Body of pancreas (tissue), 4 donors: Measurements from ENCODE around the gene PPIH. TPM values are rescaled to one million over a fixed set of nuclear protein-coding genes. Genes with fewer than 3 reads are reported as not detected.

Experiments
- ATAC-seq: fragments of 150-250 bp; one replicate; pipeline ENCODE4 v1.9.1; 2016
- DNase-seq, 4 donors: peaks; one replicate each; pipeline ENCODE4 v3.0.0-alpha.2; 2019
- H3K27ac ChIP-seq, 4 donors: fragments of 200-600 bp; sonication (generic); 1 replicate in 3 of 4; 2 replicates in 1 of 4; pipeline versions ENCODE4 v1.5.1 to v1.6.1; 2016 to 2019; ENCODE audit warnings: mild to moderate bottlenecking in 1 of 4, mixed read lengths in 1 of 4, moderate library complexity in 1 of 4
- H3K27me3 ChIP-seq, 2 donors: fragments of 200-600 bp; sonication (generic); one replicate each; pipeline ENCODE4 v1.6.0; 2016; ENCODE audit warnings: mild to moderate bottlenecking in 1 of 2
- H3K36me3 ChIP-seq, 2 donors: fragments of 200-600 bp; sonication (generic); replicated peaks in 1 of 2; 2 replicates each; pipeline ENCODE4 v1.5.1; 2016; ENCODE audit warnings: low read depth in 2 of 2; ENCODE audit not compliant: insufficient read depth in 1 of 2
- H3K4me1 ChIP-seq: fragments of 200-600 bp; sonication (generic); one replicate; pipeline ENCODE4 v1.6.0; 2016
- H3K4me3 ChIP-seq, 2 donors: fragments of 200-600 bp; sonication (generic); 1 replicate in 1 of 2; 2 replicates in 1 of 2; pipeline ENCODE4 v1.5.1; 2016 to 2019
- H3K9me3 ChIP-seq, 3 donors: fragments of 200-600 bp; sonication (generic); 1 replicate in 2 of 3; 2 replicates in 1 of 3; pipeline ENCODE4 v1.5.1; 2016
- POLR2A ChIP-seq, 3 donors: fragments of 450-650 bp; IDR thresholded peaks; one replicate each; pipeline ENCODE4 v1.6.1; 2016; ENCODE audit warnings: antibody characterized with exemption in 3 of 3, mild to moderate bottlenecking in 2 of 3
- WGBS, 2 donors: methylation state at CpG; one replicate each; pipeline ENCODE4 v1.1.5; 2017; 5-methylcytosine and 5-hydroxymethylcytosine counted together
- intact Hi-C: fragments of 100-400 bp; cut with DNase I; formaldehyde crosslinking; loops from one replicate; pipeline ENCODE4 v1.15.1; 2023
- total RNA-seq, 2 donors: library from RNA; depleted of rRNA; stranded (reverse); fragments of >200 nt; gene quantifications; one replicate each; pipeline ENCODE4 v1.1.0, GENCODE V29; 2016
- TF ChIP-seq, protein P1 (sequence below), 7 experiments: fragments of 450-650 bp in 4 of 7; fragments of 200-600 bp in 3 of 7; sonication (generic) in 3 of 7; IDR thresholded peaks; one replicate each; pipeline ENCODE4 v1.5.1; 2016 to 2019; ENCODE audit warnings: antibody characterized with exemption in 7 of 7

Gene PPIH
- total RNA-seq, 2 donors from 2014 or later: 4.6 to 7.8 TPM

DNA sequence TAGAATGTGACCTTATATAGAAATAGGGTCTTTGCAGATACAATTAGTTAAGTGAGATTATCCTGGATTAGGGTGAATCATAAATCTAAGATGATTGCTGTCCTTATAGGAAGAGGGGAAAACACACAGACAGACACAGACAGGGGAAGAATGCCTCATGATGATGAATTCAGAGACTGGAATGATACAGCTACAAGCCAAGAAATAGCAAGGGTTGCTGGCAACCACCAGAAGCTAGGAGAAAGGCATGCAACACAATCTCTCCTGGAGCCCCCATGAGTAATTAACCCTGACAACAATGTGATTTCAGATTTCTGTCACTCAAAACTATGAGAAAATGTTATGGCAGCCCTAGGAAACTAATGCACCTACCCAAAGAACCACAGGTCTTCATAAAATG lies 19.1 kb upstream of the PPIH start:
- Histone ChIP-seq H3K4me1 (no peaks in the 10 kb centered on the region), H3K4me3 (no peak overlapping the region), H3K27me3 (no peaks in the 10 kb centered on the region), H3K9me3 (no peaks in the 10 kb centered on the region), H3K36me3 (no peaks in the 10 kb centered on the region), H3K27ac (no peak overlapping the region)
- DNase-seq (no peak), ATAC-seq (no peak)
- TF ChIP-seq, protein P1, sequence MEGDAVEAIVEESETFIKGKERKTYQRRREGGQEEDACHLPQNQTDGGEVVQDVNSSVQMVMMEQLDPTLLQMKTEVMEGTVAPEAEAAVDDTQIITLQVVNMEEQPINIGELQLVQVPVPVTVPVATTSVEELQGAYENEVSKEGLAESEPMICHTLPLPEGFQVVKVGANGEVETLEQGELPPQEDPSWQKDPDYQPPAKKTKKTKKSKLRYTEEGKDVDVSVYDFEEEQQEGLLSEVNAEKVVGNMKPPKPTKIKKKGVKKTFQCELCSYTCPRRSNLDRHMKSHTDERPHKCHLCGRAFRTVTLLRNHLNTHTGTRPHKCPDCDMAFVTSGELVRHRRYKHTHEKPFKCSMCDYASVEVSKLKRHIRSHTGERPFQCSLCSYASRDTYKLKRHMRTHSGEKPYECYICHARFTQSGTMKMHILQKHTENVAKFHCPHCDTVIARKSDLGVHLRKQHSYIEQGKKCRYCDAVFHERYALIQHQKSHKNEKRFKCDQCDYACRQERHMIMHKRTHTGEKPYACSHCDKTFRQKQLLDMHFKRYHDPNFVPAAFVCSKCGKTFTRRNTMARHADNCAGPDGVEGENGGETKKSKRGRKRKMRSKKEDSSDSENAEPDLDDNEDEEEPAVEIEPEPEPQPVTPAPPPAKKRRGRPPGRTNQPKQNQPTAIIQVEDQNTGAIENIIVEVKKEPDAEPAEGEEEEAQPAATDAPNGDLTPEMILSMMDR (IDR thresholded peaks at IDR 0.05): no peak
- no peak for TF ChIP-seq POLR2A (IDR thresholded peaks at IDR 0.05)
- intact Hi-C loops: no loop called here

DNA sequence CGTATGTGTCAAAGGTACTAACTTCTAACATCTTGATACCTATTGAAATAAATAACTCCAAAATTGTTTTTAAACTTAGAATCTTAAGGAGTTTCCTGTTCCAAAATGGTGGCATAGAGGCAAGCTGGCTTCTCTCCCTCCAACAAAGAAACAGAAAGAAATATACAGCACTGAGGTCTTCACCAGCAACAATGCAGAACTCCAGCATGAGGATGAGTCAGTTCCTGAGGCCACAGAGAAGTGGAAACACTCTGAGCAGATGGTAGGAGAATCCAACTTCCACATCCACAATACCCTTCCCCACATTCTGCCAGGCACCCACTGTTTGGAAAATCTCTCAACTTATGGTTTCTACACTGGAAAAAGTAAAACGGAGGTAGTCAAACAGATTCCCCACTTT lies 12.2 kb upstream of the PPIH start:
- TF ChIP-seq, protein P1 (IDR thresholded peaks at IDR 0.05): no peak
- TF ChIP-seq POLR2A (IDR thresholded peaks at IDR 0.05): no peak
- WGBS, 2 donors: 71 to 80% methylated on average over 2 of the region's 2 CpGs
- H3K27me3 ChIP-seq: no peaks in the 10 kb centered on the region
- ATAC-seq: no peak
- H3K27ac ChIP-seq: no peak overlapping the region
- H3K9me3 ChIP-seq: no peaks in the 10 kb centered on the region
- DNase-seq: no peak
- H3K4me1 ChIP-seq: no peaks in the 10 kb centered on the region
- H3K4me3 ChIP-seq: no peak overlapping the region
- no peaks in the 10 kb centered on the region for H3K36me3 ChIP-seq
- intact Hi-C loops: no loop called here

DNA sequence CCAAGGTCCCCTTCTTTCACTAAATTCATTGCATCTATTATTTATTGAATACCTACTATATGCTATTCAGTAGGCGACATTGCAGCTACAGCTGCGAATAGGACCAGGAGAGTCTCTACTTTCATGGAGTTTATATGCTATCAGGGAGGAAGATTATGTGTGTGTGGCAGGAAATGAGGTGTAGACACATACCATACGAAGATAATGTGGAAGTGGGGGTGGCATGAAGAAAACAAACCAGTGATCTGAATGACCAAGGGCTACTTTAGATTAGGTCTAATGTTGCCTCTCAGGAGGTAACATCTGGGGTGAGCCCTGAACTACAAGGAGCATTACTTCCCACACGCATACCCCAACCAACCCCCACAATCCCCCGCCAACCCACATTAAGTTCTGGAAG lies 1.0 kb upstream of the PPIH start:
- Histone ChIP-seq H3K4me1 (peaks cover 13% of the 10 kb centered on the region), H3K4me3 (no peak overlapping the region), H3K27ac (peak overlapping the region in 2 of 4 donors; percentile 84 to 90), H3K36me3 (peaks cover 0 to 3% of the 10 kb centered on the region in 2 donors), H3K27me3 (no peaks in the 10 kb centered on the region), H3K9me3 (no peaks in the 10 kb centered on the region)
- 79 to 86% methylated on average over 5 of the region's 5 CpGs for whole genome bisulfite sequencing, 2 donors
- DNase-seq (no peak), ATAC-seq (no peak)
- no peak for TF ChIP-seq POLR2A (IDR thresholded peaks at IDR 0.05)
- TF ChIP-seq, protein P1 (IDR thresholded peaks at IDR 0.05): no peak
- intact Hi-C loops: no loop called here

DNA sequence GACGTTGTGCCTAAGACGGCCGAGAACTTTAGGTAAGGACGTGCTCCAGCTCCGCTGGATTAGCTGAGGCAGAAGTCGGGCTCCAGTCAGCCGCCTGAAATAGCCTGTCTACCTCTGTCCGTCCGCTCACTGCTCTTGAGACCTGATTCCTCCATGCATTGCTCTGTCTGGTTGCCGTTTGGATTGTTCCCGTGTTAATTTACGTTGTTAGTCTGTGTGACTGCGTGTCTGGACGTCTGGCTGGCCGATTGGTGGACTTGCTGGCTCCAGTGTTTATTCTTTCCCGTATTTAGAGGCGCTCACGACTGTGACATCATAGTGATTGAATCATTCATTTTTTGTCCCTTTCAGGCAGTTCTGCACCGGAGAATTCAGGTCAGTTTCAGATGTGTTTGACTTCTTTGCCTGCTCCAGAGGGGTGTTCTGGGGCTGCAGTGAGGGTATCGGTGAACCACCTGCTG lies 684 bp downstream of the PPIH start:
- Histone ChIP-seq H3K4me1 (peaks cover 13% of the 10 kb centered on the region), H3K4me3 (peak overlapping the region; percentile 50 to 68), H3K9me3 (no peaks in the 10 kb centered on the region), H3K27me3 (no peaks in the 10 kb centered on the region), H3K36me3 (no peaks in the 10 kb centered on the region), H3K27ac (peak overlapping the region in 3 of 4 donors; percentile 66 to 90 (median 84))
- WGBS, 2 donors: 2 to 8% methylated on average over 10 to 20 of the region's 20 CpGs
- ATAC-seq: no peak
- intact Hi-C loops: no loop called here
- TF ChIP-seq, protein P1 (IDR thresholded peaks at IDR 0.05): no peak
- no peak for TF ChIP-seq POLR2A (IDR thresholded peaks at IDR 0.05)
- no peak for DNase-seq

DNA sequence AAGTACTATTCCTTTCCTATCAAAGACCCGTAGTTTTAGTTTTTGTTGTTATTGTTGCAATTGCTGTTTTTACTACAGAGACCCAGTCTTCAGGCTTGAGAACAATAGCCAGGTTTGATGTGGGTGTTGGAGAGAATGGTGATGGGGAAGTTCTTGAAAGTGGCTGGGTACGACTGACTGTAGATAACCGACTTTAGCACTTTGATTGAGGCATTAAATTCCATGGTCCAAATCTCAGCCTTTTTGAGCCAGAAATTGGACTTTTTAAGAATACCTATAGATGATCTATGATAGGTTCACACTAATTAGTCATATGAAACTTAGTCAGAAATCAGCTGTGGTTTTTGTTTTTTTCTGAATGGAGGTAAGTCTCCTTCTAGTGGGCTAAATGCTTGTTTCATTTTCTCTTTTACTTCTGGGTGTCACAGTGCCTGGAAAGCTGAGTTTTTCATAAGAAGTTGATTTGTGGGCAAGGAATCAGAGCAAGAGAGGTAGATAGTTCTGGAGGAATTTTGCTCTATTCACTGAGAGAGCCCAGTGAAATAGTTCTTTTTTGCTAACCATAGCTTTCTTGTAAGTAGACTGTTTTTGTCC lies 2.8 kb downstream of the PPIH start:
- ATAC-seq (no peak), DNase-seq (no peak)
- Histone ChIP-seq H3K9me3 (no peaks in the 10 kb centered on the region), H3K27ac (no peak overlapping the region), H3K4me3 (no peak overlapping the region), H3K36me3 (peaks cover 0 to 3% of the 10 kb centered on the region in 2 donors), H3K4me1 (peaks cover 13% of the 10 kb centered on the region), H3K27me3 (no peaks in the 10 kb centered on the region)
- intact Hi-C loops: no loop called here
- WGBS, 2 donors: 75 to 79% methylated on average over 3 of the region's 3 CpGs
- no peak for TF ChIP-seq POLR2A (IDR thresholded peaks at IDR 0.05)
- TF ChIP-seq, protein P1 (IDR thresholded peaks at IDR 0.05): no peak
